ENCODE data around the gene CPT2.

CPT2 gene

DNA sequence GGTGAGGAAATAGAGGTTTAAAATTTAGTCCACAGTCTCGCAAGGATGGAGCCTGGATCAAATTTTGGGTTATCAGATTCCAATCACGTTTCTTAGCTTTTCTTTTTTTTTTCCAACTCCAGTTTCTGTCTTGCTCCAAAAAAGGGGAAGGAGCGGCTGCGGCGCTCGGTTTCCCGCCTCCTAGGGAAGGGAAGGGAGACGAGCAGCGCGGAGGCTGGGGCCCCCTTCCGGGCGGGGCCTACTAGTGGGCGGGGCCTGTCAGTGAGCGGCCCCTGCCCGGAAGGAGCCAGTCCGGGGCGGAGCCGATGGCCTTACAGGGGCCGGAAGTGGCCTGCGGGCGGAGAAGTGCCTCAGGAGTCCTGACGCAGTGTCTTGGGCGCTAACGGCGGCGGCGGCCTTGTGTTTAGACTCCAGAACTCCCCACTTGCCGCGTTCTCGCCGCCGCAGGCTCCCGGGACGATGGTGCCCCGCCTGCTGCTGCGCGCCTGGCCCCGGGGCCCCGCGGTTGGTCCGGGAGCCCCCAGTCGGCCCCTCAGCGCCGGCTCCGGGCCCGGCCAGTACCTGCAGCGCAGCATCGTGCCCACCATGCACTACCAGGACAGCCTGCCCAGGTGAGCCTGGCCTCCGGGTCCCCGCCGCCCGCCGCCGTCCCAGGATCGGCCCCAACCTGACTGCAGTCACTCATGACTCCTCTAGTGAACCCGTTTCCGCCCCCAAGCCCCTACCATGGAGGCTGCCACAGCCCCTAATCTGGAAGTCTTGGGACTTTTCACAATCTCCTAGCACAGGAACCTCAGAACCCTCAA is at the start of gene CPT2:
Gene CPT2, plus strand, starts transcription at position 340 of the 806 bp plus-strand sequence. Its CDS starts 120 bp downstream, at position 460.
- no peak; the same call in 1 of the 2 replicates for TF ChIP-seq CTCF (conservative IDR thresholded peaks at IDR 0.05)
- TF ChIP-seq ZFX (IDR thresholded peaks at IDR 0.05), result peak; percentile 75
- H3K27ac ChIP-seq, result peak within 1 kb of the TSS; percentile 98

DNA sequence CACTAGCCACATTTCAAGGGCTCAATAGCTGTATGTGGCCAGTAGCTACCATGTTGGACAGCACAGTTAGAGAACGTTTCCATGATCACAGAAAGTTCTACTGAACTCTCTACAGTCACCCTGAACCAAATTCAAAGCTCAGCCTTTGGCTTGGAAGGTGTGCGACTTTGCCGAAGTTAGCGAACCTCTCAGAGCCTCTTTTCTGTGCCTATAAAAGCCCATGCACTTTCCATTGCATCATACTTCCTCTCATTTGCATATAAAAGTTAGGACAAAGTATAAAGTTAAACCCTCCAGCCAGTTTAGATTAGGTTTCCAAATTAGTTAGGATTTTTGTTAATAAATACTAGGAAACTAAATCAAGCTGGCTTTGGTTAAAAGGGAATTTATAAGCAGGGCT is 49.5 kb upstream of the CPT2 start:
- no peak overlapping the region for H3K27ac ChIP-seq
- no peak for TF ChIP-seq CTCF (conservative IDR thresholded peaks at IDR 0.05)
- no peak for TF ChIP-seq ZFX (IDR thresholded peaks at IDR 0.05)

DNA sequence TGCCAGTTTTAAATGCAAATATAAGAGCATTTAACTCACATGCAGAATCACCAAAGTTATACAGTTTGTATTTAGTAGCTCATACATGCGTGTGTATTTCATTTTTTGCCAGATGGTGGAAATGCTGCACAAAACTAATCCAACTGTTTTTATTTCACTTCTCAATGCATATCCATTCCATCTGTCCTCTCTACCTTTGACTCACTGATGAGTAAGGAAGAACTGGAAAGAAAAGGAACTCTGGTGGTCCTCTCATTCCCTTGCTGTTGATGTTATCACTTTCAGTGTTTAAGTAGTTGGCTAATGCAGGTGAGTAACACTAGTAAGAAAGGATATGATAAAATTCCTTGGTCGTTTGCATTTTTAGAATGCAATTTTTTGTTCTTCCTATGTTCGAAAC is 48.5 kb upstream of the CPT2 start:
- TF ChIP-seq ZFX (IDR thresholded peaks at IDR 0.05) (no peak), CTCF (conservative IDR thresholded peaks at IDR 0.05) (no peak)
- H3K27ac ChIP-seq, result no peak overlapping the region

GRCh38 chr1:53153752-53154151 is 42.9 kb upstream of the CPT2 start:
- no peak overlapping the region for H3K27ac ChIP-seq
- TF ChIP-seq CTCF (conservative IDR thresholded peaks at IDR 0.05), result no peak
- TF ChIP-seq ZFX (IDR thresholded peaks at IDR 0.05), result no peak

- no peak overlapping the region for H3K27ac ChIP-seq
- no peak for TF ChIP-seq ZFX (IDR thresholded peaks at IDR 0.05)
- TF ChIP-seq CTCF (conservative IDR thresholded peaks at IDR 0.05), result no peak
These were observed 41.7 kb upstream of the CPT2 start for GRCh38 chr1:53154859-53155438.

- TF ChIP-seq ZFX (IDR thresholded peaks at IDR 0.05), result no peak
- TF ChIP-seq CTCF (conservative IDR thresholded peaks at IDR 0.05), result no peak
- no peak overlapping the region for H3K27ac ChIP-seq
These were observed 41.1 kb upstream of the CPT2 start for GRCh38 chr1:53155534-53155933.

DNA sequence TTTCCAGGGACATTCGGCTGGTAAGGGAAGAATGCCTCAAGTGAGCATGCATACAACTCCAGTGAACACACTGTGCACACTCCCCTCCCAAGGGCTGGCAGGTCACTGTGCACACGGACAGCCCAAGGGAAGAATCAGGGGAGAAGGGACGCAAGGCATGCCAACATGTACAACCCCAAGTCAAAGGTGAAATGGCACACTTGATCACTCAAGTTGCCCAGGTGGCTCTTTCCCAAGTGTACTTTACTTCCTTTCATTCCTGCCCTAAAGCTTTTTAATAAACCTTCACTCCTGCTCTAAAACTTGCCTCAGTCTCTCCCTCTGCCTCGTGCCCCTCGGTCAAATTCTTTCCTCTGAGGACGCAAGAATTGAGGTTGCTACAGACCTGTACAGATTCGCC is 40.7 kb upstream of the CPT2 start:
- TF ChIP-seq ZFX (IDR thresholded peaks at IDR 0.05) (no peak), CTCF (conservative IDR thresholded peaks at IDR 0.05) (no peak)

More for the DNA sequence above, 40.7 kb upstream of the CPT2 start:
- H3K27ac ChIP-seq, result no peak overlapping the region

Data from C4-2B (cell line).